Keratinocyte (primary cell): ENCODE results near the gene WNT9A. TPM values are rescaled to one million over a fixed set of nuclear protein-coding genes. Genes with fewer than 3 reads are reported as not detected.

ENCODE experiments used
- DNase-seq: peaks from one replicate; pipeline ENCODE4 v3.0.0-alpha.2; 2011; ENCODE audit warnings: low read depth, missing footprints, low spot score
- FAIRE-seq: peaks from 2 replicates; lab custom pipeline; 2011; peaks lifted over from hg19 to GRCh38; lab: Jason Lieb, UNC
- H2AFZ ChIP-seq: 2 replicates; pipeline ENCODE4 v1.6.0; 2012; ENCODE audit warnings: low read length, control low read depth, inconsistent platforms; ENCODE audit not compliant: control insufficient read depth
- H3K27ac ChIP-seq: 2 replicates; pipeline ENCODE4 v1.5.1; 2011; ENCODE audit warnings: low read length; ENCODE audit not compliant: control insufficient read depth, insufficient read depth
- H3K27me3 ChIP-seq: 3 replicates; pipeline ENCODE4 v1.6.0; 2011; ENCODE audit warnings: low read length; ENCODE audit not compliant: control insufficient read depth, insufficient read depth; ENCODE audit errors: extremely low read depth
- H3K36me3 ChIP-seq, 2 experiments: 2 replicates in 1 of 2; 3 replicates in 1 of 2; pipeline ENCODE4 v1.5.1; 2011; ENCODE audit warnings: low read length in 2 of 2, mild to moderate bottlenecking in 1 of 2; ENCODE audit not compliant: control insufficient read depth in 2 of 2, insufficient read depth in 2 of 2; ENCODE audit errors: extremely low read depth in 1 of 2
- H3K4me1 ChIP-seq: 3 replicates; pipeline ENCODE4 v1.5.1; 2011; ENCODE audit warnings: low read length; ENCODE audit not compliant: control insufficient read depth, insufficient read depth; ENCODE audit errors: extremely low read depth
- H3K4me2 ChIP-seq: 3 replicates; pipeline ENCODE4 v1.6.0; 2011; ENCODE audit warnings: low read depth, low read length; ENCODE audit not compliant: control insufficient read depth, insufficient read depth; ENCODE audit errors: extremely low read depth
- H3K4me3 ChIP-seq, 3 experiments: fragments of 200-600 bp in 1 of 3; sonication (generic) in 1 of 3; 2 replicates in 2 of 3; 3 replicates in 1 of 3; pipeline ENCODE4 v1.5.1; 2011 to 2016; ENCODE audit warnings: low read length in 3 of 3, mild to moderate bottlenecking in 3 of 3, control low read depth in 2 of 3, inconsistent platforms in 1 of 3, low read depth in 1 of 3, mixed read lengths in 1 of 3, mixed run types in 1 of 3, moderate library complexity in 1 of 3; ENCODE audit not compliant: control insufficient read depth in 2 of 3, insufficient read depth in 2 of 3; ENCODE audit errors: extremely low read depth in 1 of 3
- H3K79me2 ChIP-seq: 2 replicates; pipeline ENCODE4 v1.6.0; 2012; ENCODE audit warnings: low read length; ENCODE audit not compliant: control insufficient read depth, insufficient read depth
- H3K9ac ChIP-seq: 3 replicates; pipeline ENCODE4 v1.6.0; 2011; ENCODE audit warnings: low read length; ENCODE audit not compliant: control insufficient read depth, insufficient read depth; ENCODE audit errors: extremely low read depth
- H3K9me1 ChIP-seq: 3 replicates; pipeline ENCODE4 v1.6.0; 2011; ENCODE audit warnings: low read length; ENCODE audit not compliant: control insufficient read depth, insufficient read depth; ENCODE audit errors: extremely low read depth
- H3K9me3 ChIP-seq: 2 replicates; pipeline ENCODE4 v1.5.1; 2012; ENCODE audit warnings: low read depth, low read length; ENCODE audit not compliant: control insufficient read depth
- H4K20me1 ChIP-seq: 3 replicates; pipeline ENCODE4 v1.6.0; 2011; ENCODE audit warnings: low read length; ENCODE audit not compliant: control insufficient read depth, insufficient read depth; ENCODE audit errors: extremely low read depth
- CTCF ChIP-seq, 3 experiments: IDR thresholded peaks in 1 of 3; conservative IDR thresholded peaks in 1 of 3; optimal IDR thresholded peaks in 1 of 3; 2 replicates in 2 of 3; 3 replicates in 1 of 3; pipeline versions ENCODE3 to v1.5.1; 2011; ENCODE audit warnings: low read length in 3 of 3, mild to moderate bottlenecking in 3 of 3, moderate library complexity in 2 of 3, control low read depth in 1 of 3, inconsistent platforms in 1 of 3; ENCODE audit not compliant: insufficient read depth in 2 of 3; ENCODE audit errors: extremely low read depth in 1 of 3
- EZH2 ChIP-seq: IDR thresholded peaks from one replicate; pipeline ENCODE4 v1.6.1; 2012; ENCODE audit warnings: inconsistent platforms, mild to moderate bottlenecking, low read length, moderate library complexity
- dilution Hi-C: fragments of 300-500 bp; cut with MboI; formaldehyde crosslinking; loops from one replicate; pipeline ENCODE4 v1.7.0; 2020; ENCODE audit warnings: low sequenced_read_pairs; ENCODE audit not compliant: extremely low pct_ligation_motif_present
- polyA plus RNA-seq, 5 experiments: library from polyadenylated mRNA; depleted of rRNA in 3 of 5; stranded (reverse) in 3 of 5; stranded (forward) in 1 of 5; unstranded in 1 of 5; fragments of >200 nt; gene quantifications; 1 replicate in 1 of 5; 2 replicates in 3 of 5; 3 replicates in 1 of 5; pipeline versions ENCODE4 v1.2.1 to v1.2.3, GENCODE V29; 2011 to 2012; ENCODE audit warnings: missing spikeins in 2 of 5, low read depth in 1 of 5, low replicate concordance in 1 of 5

WNT9A gene
- polyA plus RNA-seq, 1 donor (not counting 4 experiments of a cell fraction or from before 2014, with no cell fraction given): 1.7 TPM

GRCh38 chr1:227934476-227935313 is 13.0 kb downstream of the WNT9A start:
- H3K79me2 ChIP-seq: no peaks in the 10 kb centered on the region
- DNase-seq (peak; percentile 100), FAIRE-seq (peak; percentile 72)
- peaks cover 9% of the 10 kb centered on the region for H4K20me1 ChIP-seq
- dilution Hi-C loops: no loop called here
- no peaks in the 10 kb centered on the region for H3K36me3 ChIP-seq
- peak overlapping the region; percentile 90 for H3K27ac ChIP-seq
- H3K9me1 ChIP-seq: no peaks in the 10 kb centered on the region
- no peak overlapping the region for H3K4me2 ChIP-seq
- H3K9me3 ChIP-seq: peaks cover 16% of the 10 kb centered on the region
- H3K4me1 ChIP-seq: peaks cover 3% of the 10 kb centered on the region
- H3K27me3 ChIP-seq: no peaks in the 10 kb centered on the region
- H3K9ac ChIP-seq: no peak overlapping the region
- no peak for TF ChIP-seq CTCF (optimal IDR thresholded peaks at IDR 0.05 in 1 of 3, IDR thresholded peaks at IDR 0.05 in 1 of 3, conservative IDR thresholded peaks at IDR 0.05 in 1 of 3; ENCODE audit: extremely low read depth in 1 of 3, insufficient read depth in 2 of 3, low read length in 3 of 3)
- no peak overlapping the region for H3K4me3 ChIP-seq
- no peak overlapping the region for H2AFZ ChIP-seq

GRCh38 chr1:227929751-227930472 is 17.8 kb downstream of the WNT9A start:
- FAIRE-seq (no peak), DNase-seq (no peak)
- peaks cover 3% of the 10 kb centered on the region for H3K4me1 ChIP-seq
- H3K9ac ChIP-seq: no peak overlapping the region
- H3K27ac ChIP-seq: no peak overlapping the region
- H3K4me3 ChIP-seq: no peak overlapping the region
- H2AFZ ChIP-seq: no peak overlapping the region
- TF ChIP-seq CTCF (optimal IDR thresholded peaks at IDR 0.05 in 1 of 3, IDR thresholded peaks at IDR 0.05 in 1 of 3, conservative IDR thresholded peaks at IDR 0.05 in 1 of 3; ENCODE audit: extremely low read depth in 1 of 3, insufficient read depth in 2 of 3, low read length in 3 of 3) (no peak), EZH2 (no peak)
- H3K79me2 ChIP-seq: no peaks in the 10 kb centered on the region
- dilution Hi-C loops: loop anchor here (10.0 kb wide), 1 partner anchor 135 kb away; no protein-coding TSS in a partner anchor
- H3K9me1 ChIP-seq: no peaks in the 10 kb centered on the region
- no peak overlapping the region for H3K4me2 ChIP-seq
- H3K36me3 ChIP-seq: no peaks in the 10 kb centered on the region
- H3K9me3 ChIP-seq: peaks cover 8% of the 10 kb centered on the region
- no peaks in the 10 kb centered on the region for H3K27me3 ChIP-seq
- H4K20me1 ChIP-seq: peaks cover 6% of the 10 kb centered on the region
